SK-N-SH (cell line): ENCODE results near the gene AP5B1.

Experiments used
- CTCF ChIP-seq: fragments of 200-600 bp; sonication (generic); IDR thresholded peaks from 2 replicates; pipeline ENCODE4 v1.6.1; 2017; ENCODE audit warnings: antibody characterized with exemption, mild to moderate bottlenecking, moderate library complexity
- EP300 ChIP-seq, 2 experiments: IDR thresholded peaks; 2 replicates each; pipeline versions ENCODE4 v1.4.0 to v1.6.1; 2012; ENCODE audit warnings: borderline replicate concordance in 1 of 2, low read depth in 1 of 2, low read length in 1 of 2
- RAD21 ChIP-seq: IDR thresholded peaks from 2 replicates; pipeline ENCODE4 v1.6.1; 2012; ENCODE audit warnings: mild to moderate bottlenecking, low read length
- TAF1 ChIP-seq: IDR thresholded peaks from 2 replicates; pipeline ENCODE4 v1.6.1; 2012; ENCODE audit warnings: low read depth, mild to moderate bottlenecking, low read length, moderate library complexity, borderline replicate concordance
- TCF12 ChIP-seq: IDR thresholded peaks from 2 replicates; pipeline ENCODE4 v1.4.0; 2012
- TEAD4 ChIP-seq: IDR thresholded peaks from 2 replicates; pipeline ENCODE4 v1.4.0; 2012; ENCODE audit warnings: mild to moderate bottlenecking, borderline replicate concordance; ENCODE audit not compliant: insufficient read depth

- TF ChIP-seq TCF12: no peak
- no peak for TF ChIP-seq CTCF
- TF ChIP-seq EP300 (IDR thresholded peaks at IDR 0.05; ENCODE audit: borderline replicate concordance in 1 of 2, low read depth in 1 of 2, low read length in 1 of 2): no peak
- no peak for TF ChIP-seq RAD21
- TF ChIP-seq TAF1: no peak
- no peak for TF ChIP-seq TEAD4
Measured at GRCh38 chr11:65778901-65779668, 1.7 kb downstream of the AP5B1 start.
